Measurements from ENCODE around the gene FRMD1.
"Not testable (repeated sequence)": the region's sequence is repeated elsewhere in the genome, so short reads cannot be mapped to it uniquely, and the experiment has no call there.

Gene FRMD1

DNA sequence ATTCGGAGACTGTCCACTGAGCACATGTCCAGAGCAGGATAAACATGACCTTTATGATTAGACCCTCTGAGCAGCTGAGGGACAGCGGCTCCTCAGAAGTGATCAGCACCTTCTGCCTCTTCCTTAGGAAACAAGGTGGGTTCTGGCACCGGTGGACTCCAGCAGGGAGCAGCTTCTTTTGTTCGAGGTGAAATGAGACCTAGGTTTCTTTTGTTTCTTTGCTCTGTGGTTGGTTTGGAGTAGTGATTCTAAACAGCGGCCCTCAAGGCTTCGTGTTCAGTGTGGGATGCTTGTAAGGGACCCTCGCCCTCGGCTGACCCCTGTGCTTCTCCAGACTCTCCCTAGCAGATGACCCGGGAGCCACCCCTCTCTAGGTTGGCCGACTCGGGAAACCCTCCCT, 14.6 kb upstream of the FRMD1 start:
- no peak for DNase-seq

- no peak for DNase-seq
Observed at GRCh38 chr6:168093071-168093505, 14.1 kb upstream of the FRMD1 start.

DNA sequence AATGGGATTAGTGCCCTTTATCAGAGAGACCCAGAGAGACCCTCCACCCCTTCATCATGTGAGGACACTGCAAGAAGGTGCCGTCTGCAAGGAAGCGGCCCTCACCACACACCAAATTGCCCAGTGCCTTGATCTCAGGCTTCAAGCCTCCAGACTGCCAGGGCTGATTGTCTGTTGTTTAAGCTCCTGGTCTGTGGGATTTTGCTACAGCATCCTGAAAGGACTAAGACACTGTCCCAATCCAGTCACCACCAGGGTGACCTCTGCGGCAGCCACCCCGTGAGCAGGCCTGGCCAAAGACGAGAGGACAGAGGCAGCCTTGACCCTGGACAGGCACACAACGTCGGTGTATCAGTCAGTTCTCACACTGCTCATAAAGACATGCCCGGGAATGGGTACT, 13.5 kb upstream of the FRMD1 start:
- DNase-seq, result no peak

DNA sequence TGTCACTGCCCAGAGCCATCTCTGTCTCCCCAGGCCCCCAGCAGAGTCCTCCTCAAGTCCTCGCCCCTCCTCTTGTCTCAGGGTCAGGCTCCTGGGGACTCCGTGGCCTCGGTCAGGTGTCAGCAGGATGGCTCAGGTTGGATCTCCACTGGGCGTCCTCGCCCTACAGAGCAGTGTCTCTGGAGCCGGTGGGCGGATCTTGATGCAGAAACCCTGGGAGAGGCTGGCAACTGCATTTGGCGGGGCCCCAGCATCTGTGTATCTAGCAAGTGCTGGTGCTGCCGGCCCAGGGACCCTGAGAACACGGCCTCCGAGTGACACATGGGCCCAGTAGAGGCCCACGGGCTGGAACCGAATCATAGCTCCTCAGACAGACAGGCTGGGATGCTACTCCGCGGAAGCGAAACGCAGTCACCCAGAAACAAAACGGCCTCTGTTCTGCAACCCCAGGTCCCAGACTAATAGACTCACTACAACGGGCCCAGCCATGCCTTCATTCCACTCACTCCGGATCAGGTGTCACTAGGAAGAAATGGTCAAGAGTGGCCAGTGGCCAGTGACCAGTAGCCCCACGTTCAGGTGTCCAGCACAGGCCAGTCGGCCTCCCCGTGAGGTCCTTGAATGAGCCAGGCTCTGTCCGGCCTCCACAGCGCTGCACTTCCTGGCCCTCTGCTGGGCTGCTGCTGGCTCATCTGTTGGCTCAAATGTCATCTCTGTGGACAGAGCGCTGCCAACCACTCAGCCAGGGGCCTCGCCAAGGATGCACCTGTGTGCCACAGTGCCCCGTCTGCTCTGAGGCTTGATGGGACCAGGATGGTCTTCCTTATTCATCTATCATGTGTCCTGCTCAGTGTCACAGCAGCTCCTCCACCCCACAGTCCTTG, 12.6 kb upstream of the FRMD1 start:
- DNase-seq, result no peak

- DNase-seq, result no peak
Observed at GRCh38 chr6:168090706-168091105, 11.7 kb upstream of the FRMD1 start.

- DNase-seq, result no peak
Observed at GRCh38 chr6:168090064-168090690, 11.2 kb upstream of the FRMD1 start.

GRCh38 chr6:168089186-168090063, 10.4 kb upstream of the FRMD1 start:
- no peak for DNase-seq

- DNase-seq, result no peak
Observed at GRCh38 chr6:168088161-168089053, 9.4 kb upstream of the FRMD1 start.

DNA sequence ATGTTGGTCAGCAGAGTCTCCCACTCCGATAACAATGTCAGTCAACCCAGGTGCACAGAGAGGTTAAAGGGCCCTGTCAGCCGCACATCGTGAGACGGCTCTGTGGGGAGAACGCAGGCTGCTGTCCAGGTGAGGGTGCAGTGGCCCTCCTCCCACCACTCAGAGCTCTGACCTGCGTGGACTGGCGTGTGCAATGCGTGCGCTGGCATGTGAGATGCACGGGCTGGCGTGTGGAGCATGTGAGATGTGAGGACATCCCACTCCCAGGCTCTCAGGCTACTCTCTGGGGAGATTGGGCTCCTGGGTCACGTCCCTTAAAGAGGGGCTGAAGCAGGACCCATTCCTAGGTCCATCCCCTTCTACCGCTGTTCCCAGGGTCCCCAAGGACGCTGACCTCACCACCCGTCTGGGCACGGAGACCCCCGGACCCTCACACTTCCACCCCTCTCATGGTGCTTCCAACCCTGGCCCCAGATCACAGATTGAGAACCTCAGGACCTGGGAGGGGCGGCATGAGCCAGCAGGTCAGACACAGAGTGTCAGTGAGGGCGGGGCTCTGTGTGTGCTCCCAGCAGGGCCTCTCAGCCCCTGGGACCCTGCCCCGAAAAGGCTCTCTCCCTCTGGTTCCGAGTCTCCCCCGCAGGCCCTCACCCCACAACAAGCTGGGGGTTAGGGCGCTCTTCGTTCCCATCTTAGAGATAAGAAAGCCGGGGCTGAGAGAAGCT, 8.6 kb upstream of the FRMD1 start:
- no peak for DNase-seq

DNA sequence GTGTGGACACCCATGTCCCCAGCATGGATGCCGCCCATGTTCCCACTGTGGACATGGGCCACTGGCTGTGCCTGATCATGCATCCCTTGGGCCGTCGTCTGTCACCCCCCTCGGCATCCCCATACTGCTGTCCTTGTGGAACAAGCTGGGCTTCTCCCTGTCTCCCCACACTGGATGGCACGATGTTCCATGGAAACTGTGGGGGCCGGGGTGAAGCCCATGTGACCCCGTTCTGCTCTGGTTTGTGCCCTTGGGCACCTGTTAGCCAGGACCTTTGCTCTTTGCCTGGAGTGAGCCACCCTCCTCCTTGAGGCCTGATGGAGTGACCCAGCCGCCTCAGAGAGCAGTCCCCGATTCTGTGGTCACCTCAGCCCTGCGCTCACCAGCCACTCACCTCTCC, 7.6 kb upstream of the FRMD1 start:
- DNase-seq, result no peak

DNA sequence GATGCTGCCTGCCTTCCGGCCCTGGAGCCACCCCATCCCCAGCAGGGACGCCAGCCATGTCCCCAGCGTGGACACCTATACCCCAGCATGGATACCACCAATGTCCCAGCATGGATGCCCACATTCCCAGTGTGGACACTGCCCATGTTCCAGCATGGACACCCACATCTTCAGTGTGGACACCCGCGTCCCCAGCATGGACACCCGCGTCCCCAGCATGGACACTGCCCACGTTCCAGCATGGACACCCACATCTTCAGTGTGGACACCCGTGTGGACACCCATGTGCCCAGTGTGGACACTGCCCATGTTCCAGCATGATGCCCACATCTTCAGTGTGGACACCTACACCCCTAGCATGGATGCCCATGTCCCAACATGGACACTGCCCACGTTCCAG, 7.1 kb upstream of the FRMD1 start:
- DNase-seq, result no peak

GRCh38 chr6:168084465-168085160, 5.6 kb upstream of the FRMD1 start:
- no peak for DNase-seq

DNA sequence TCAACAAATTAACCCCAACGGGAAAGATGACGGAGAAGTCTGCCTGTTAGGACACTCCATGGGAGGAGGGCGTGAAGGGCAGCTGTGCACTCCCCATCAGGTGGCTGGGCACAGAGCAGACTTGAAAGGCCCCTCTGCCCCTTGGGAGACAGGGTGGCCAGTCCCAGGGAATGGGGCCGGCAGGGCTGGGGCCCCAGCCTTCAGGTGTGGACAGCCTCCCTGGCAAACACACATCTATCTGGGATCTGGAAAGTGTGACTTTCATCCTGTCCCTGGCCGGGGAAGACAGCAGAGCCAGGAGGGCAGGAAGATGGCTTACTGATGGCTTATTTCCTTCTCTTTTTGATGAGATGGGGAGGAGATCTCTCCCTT, 4.5 kb upstream of the FRMD1 start:
- DNase-seq, result no peak

DNA sequence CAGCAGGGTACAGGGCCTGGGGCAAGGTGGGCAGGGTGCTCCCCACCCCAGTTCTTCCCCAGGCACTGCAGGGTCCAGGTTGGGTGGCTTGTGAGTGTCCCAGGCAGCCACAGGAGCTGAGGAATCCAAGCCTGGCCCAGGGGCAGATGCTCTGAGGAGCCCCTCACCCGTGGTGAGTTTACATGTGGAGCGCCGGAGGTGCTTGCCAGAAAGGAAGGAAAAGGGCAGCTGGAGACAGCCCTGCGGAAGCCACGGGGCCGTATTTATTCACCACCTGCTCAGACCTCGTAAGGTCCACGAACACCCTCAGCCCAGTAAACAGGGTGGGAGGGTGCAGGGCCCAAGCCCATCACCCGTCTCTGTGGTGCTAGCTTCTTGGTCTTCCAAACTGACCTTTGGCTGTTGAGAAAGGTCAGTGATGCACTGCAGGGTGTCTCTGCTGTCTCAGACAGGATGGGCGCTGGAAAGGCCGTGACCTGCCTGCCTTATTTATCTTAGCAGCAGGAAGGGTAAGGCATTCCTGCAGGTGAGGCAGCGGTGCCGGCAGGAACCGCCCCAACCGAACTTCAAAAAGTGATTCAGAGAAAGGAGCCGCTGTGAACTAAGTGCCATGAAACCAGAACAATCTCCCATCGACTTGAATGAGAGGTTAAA, 4.0 kb upstream of the FRMD1 start:
- no peak for DNase-seq

DNA sequence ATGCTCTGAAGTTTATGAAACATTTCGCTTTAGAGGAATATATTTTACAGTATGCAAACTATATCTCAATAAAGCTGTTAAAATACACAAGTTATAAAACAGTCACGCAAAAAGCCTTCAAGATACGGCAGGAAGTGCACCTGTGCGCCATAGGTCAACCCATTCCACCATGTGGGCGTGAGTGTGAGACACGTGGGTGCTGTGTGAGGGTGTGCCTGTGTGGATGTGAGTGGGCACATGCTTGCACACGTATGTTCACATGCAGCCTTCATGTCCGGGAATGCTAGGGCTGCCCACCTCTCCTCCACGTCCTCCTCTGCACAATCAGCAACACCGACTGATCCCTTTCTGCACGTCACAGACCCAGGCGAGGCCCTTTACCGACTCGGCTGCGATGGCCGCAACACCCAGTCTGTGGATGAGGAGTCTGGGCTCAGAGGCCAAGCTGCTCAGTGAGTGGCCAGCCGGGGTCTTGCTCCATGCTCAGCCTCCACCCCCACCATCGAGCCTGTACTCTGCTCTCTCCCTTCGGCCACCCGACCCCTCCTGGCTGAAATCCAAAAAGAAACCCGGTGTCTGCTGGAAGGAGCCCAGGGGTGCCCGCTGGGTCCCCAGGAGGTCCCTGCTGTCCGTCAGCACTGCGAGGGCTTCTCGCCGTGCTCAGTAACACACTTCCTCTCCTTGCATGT, 3.0 kb upstream of the FRMD1 start:
- DNase-seq, result no peak

DNA sequence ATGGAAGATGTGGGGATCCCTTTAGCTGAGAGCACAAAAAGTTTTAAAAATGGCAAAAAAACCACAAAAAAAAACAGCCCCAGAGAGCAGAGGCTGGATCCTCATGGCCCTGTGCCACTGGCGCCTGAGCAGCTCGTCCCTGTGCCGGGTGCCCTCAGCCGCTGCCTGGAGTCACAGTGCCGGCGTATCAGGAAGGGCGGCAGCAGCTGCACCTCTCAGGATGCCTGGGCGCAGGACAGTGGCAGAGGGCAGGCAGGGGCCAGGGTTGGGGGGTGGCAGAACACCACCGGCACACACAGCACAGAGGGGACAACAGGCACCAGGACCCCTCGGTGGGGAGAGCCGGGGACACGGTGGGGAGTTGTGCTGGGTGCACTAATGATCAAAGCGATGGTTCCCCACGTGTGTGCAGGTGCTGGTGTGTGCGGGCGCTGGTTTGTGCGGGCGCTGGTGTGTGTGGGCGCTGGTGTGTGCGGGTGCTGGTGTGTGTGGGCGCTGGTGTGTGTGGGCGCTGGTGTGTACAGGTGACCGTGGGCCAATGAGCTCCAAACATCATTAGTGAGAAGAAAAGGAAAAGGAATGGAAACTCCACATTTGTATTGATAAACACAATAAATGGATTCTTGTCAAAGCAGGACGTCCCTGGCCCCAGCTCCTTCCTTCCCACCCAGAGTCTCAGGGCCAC, 1.5 kb upstream of the FRMD1 start:
- no peak for DNase-seq

DNA sequence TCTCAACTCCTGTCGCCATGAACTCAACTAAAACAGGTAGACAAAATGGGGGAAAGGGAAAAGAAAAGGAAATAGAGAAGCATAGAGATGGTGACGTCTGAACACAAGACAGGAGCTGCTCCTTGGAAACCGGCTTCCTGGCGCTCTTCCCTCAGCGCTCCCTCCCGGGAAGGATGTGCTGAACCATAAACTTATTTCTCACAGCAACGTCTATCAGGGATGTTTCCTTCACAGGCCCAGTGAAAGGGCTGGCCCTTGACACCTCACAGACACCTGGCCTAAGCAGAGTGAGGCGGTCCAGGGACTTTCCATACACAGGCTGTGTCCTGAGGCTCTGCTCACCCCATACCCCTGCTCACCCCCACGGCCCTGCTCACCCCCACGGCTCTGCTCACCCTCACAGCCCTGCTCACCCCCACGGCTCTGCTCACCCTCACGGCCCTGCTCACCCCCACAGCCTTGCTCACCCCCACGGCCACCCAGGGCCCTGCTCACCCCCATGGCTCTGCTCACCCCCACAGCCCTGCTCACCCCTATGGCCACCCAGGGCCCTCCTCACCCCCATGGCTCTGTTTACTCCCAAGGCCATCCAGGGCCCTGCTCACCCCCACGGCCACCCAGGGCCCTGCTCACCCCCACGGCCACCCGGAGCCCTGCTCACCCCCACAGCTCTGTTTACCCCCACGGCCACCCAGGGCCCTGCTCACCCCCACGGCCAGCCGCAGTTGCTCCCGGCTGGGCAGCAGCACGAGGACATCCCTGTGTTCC, 653 bp downstream of the FRMD1 start:
- no peak for DNase-seq

DNA sequence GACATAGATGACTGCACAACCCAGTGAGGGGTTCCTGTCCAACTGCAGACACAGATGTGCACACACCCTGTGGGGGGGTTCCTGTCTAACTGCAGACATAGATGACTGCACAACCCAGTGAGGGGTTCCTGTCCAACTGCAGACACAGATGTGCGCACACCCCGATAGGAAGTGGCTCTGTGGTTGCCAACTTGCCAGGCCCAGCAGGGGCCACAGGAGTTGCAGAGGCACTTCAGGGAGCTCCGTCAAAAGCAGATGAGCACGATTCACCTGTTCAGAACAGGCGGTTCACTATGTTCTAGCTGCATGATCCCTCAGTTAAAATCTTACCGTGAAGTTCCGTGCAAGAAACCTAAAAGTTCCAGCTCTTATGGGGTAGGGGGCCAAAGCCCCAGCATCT, 1.6 kb downstream of the FRMD1 start:
- DNase-seq, result not testable (repeated sequence)

DNA sequence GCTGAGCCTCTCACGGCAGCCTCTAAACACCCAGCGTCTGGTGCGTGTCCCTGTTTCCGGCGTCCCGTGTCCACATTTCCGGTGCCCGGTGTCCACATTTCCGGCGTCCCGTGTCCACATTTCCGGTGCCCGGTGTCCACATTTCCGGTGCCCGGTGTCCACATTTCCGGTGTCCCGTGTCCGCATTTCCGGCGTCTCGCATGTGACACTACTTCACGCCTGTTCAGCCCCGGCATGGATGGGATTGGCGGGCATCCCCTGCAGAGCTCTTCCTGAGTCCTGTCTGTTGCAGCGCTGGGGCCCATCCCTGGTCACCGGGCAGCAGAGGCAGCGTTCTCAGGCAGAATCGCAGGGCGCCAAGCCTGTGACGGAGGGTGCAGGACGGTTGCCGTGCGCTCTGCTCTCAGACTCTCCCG, 3.2 kb downstream of the FRMD1 start:
- DNase-seq, result no peak

Measured in MV-4-11 (cell line).